ENCODE measurements around the gene PSMA2. TPM values are rescaled to one million over a fixed set of nuclear protein-coding genes. Genes with fewer than 3 reads are reported as not detected.
A peak's percentile ranks its signal among the peaks of the same experiment; 100 is the strongest.

PSMA2 gene
- total RNA-seq, 1 donor from 2014 or later, result 204 TPM

- peaks cover 48% of the 10 kb centered on the region for H3K4me1 Mint-ChIP-seq (ENCODE audit: low read depth)
- H3K27me3 Mint-ChIP-seq (ENCODE audit: low read depth), result no peaks in the 10 kb centered on the region
- peak overlapping the region; percentile 100 for H3K4me3 Mint-ChIP-seq (ENCODE audit: low read depth)
- H3K36me3 Mint-ChIP-seq (ENCODE audit: low read depth), result peaks cover 69% of the 10 kb centered on the region
- DNase-seq (ENCODE audit: low spot score), result no peak
- intact Hi-C loops (cut with micrococcal nuclease), result loop anchor here (1.0 to 10.0 kb wide), 5 partner anchors 21 to 906 kb away; partner anchors contain the start of gene C7orf25
- no peaks in the 10 kb centered on the region for H3K9me3 Mint-ChIP-seq
- peak overlapping the region; percentile 99 for H3K27ac Mint-ChIP-seq
Observed at GRCh38 chr7:42932811-42933591, 1.0 kb upstream of the PSMA2 start.

- Mint-ChIP-seq H3K27me3 (ENCODE audit: low read depth) (no peaks in the 10 kb centered on the region), H3K9me3 (no peaks in the 10 kb centered on the region), H3K4me1 (ENCODE audit: low read depth) (peaks cover 58% of the 10 kb centered on the region), H3K4me3 (ENCODE audit: low read depth) (peak overlapping the region; percentile 100), H3K27ac (peak overlapping the region; percentile 99), H3K36me3 (ENCODE audit: low read depth) (peaks cover 72% of the 10 kb centered on the region)
- intact Hi-C loops (cut with micrococcal nuclease), result loop anchor here (5.0 to 10.0 kb wide), 3 partner anchors 64 to 723 kb away; no protein-coding TSS in a partner anchor
- DNase-seq (ENCODE audit: low spot score), result no peak
Observed at GRCh38 chr7:42931447-42931833, 534 bp downstream of the PSMA2 start.

- no peak for DNase-seq (ENCODE audit: low spot score)
- H3K4me3 Mint-ChIP-seq (ENCODE audit: low read depth), result peak overlapping the region; percentile 100
- H3K9me3 Mint-ChIP-seq, result no peaks in the 10 kb centered on the region
- H3K36me3 Mint-ChIP-seq (ENCODE audit: low read depth), result peaks cover 71% of the 10 kb centered on the region
- intact Hi-C loops (cut with micrococcal nuclease), result loop anchor here (5.0 to 10.0 kb wide), 3 partner anchors 64 to 724 kb away; no protein-coding TSS in a partner anchor
- H3K27me3 Mint-ChIP-seq (ENCODE audit: low read depth), result no peaks in the 10 kb centered on the region
- peak overlapping the region; percentile 99 for H3K27ac Mint-ChIP-seq
- H3K4me1 Mint-ChIP-seq (ENCODE audit: low read depth), result peaks cover 55% of the 10 kb centered on the region
Observed at GRCh38 chr7:42930889-42931288, 1.1 kb downstream of the PSMA2 start.

DNA sequence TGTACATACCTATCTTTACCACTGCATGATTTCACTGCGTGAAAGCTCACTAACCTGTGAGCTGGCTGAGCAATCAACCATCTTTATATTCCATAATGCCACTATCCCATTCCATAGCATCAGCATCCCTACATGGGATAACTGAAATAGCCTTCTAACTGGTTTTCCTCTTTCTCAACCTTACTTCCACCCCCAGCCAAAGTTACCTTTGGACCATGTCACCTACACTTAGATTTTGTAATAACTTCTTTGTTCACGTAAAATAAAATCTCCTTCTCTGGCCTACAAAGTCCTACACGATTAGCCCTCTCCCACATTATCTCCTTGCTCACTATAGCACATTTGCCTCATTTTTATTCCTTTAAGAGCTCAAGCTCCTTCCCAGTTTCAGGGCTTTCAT, 2.5 kb downstream of the PSMA2 start:
- H3K27ac Mint-ChIP-seq, result no peak overlapping the region
- no peaks in the 10 kb centered on the region for H3K27me3 Mint-ChIP-seq (ENCODE audit: low read depth)
- H3K4me3 Mint-ChIP-seq (ENCODE audit: low read depth), result peak overlapping the region; percentile 54
- no peak for DNase-seq (ENCODE audit: low spot score)
- intact Hi-C loops (cut with micrococcal nuclease), result no loop called here
- H3K9me3 Mint-ChIP-seq, result no peaks in the 10 kb centered on the region
- peaks cover 71% of the 10 kb centered on the region for H3K36me3 Mint-ChIP-seq (ENCODE audit: low read depth)
- H3K4me1 Mint-ChIP-seq (ENCODE audit: low read depth), result peaks cover 57% of the 10 kb centered on the region

DNA sequence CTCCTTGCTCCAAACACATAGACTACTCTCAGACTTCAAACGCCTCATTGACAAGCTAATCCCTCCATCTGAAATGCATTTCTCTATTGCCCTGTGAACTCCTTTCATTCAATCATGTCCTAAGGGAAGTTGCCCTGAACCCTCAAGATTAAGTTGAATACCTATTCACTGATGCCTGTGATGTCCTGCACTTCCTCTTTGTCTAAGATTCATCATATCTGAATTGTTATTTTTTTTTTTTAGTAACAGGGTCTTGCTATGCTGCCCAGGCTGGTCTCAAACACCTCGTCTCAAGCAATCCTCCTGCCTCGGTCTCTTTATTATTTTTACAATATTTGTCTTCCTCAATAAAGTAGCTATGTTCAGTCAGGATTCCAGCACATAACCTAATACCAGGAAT, 3.2 kb downstream of the PSMA2 start:
- H3K9me3 Mint-ChIP-seq, result no peaks in the 10 kb centered on the region
- no peaks in the 10 kb centered on the region for H3K27me3 Mint-ChIP-seq (ENCODE audit: low read depth)
- peaks cover 72% of the 10 kb centered on the region for H3K36me3 Mint-ChIP-seq (ENCODE audit: low read depth)
- peak overlapping the region; percentile 6 for H3K27ac Mint-ChIP-seq
- H3K4me3 Mint-ChIP-seq (ENCODE audit: low read depth), result peak overlapping the region; percentile 0
- H3K4me1 Mint-ChIP-seq (ENCODE audit: low read depth), result peaks cover 54% of the 10 kb centered on the region
- DNase-seq (ENCODE audit: low spot score), result no peak
- intact Hi-C loops (cut with micrococcal nuclease), result no loop called here

GRCh38 chr7:42926204-42926603, 5.8 kb downstream of the PSMA2 start:
- H3K36me3 Mint-ChIP-seq (ENCODE audit: low read depth), result peaks cover 87% of the 10 kb centered on the region
- intact Hi-C loops (cut with micrococcal nuclease), result no loop called here
- H3K4me1 Mint-ChIP-seq (ENCODE audit: low read depth), result peaks cover 52% of the 10 kb centered on the region
- no peak for DNase-seq (ENCODE audit: low spot score)
- no peak overlapping the region for H3K4me3 Mint-ChIP-seq (ENCODE audit: low read depth)
- H3K27me3 Mint-ChIP-seq (ENCODE audit: low read depth), result no peaks in the 10 kb centered on the region
- no peaks in the 10 kb centered on the region for H3K9me3 Mint-ChIP-seq
- no peak overlapping the region for H3K27ac Mint-ChIP-seq

DNA sequence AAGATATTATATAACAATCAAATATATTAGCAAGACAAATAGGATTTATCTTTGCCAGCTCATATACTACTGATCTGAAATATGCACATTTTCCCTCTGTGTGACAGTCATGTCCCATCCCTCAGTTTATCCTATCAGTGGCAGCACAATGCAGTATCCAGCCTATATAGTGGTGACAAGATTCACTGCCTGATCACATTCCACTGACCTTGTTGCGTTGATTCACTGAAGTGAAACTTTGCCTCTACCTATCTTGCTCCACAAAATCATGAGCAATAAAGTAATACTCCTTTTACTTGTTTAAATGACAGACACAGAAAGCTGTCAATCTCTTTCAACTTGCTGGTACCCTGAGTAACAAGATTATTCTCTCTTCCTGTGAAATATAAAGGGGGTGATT, 6.3 kb downstream of the PSMA2 start:
- Mint-ChIP-seq H3K9me3 (no peaks in the 10 kb centered on the region), H3K27ac (no peak overlapping the region), H3K27me3 (ENCODE audit: low read depth) (no peaks in the 10 kb centered on the region), H3K4me1 (ENCODE audit: low read depth) (peaks cover 50% of the 10 kb centered on the region), H3K4me3 (ENCODE audit: low read depth) (no peak overlapping the region), H3K36me3 (ENCODE audit: low read depth) (peaks cover 87% of the 10 kb centered on the region)
- DNase-seq (ENCODE audit: low spot score), result no peak
- intact Hi-C loops (cut with micrococcal nuclease), result no loop called here

GRCh38 chr7:42924223-42924838, 7.6 kb downstream of the PSMA2 start:
- Mint-ChIP-seq H3K36me3 (ENCODE audit: low read depth) (peaks cover 88% of the 10 kb centered on the region), H3K9me3 (no peaks in the 10 kb centered on the region), H3K27ac (no peak overlapping the region), H3K4me3 (ENCODE audit: low read depth) (no peak overlapping the region), H3K4me1 (ENCODE audit: low read depth) (peaks cover 41% of the 10 kb centered on the region), H3K27me3 (ENCODE audit: low read depth) (no peaks in the 10 kb centered on the region)
- no peak for DNase-seq (ENCODE audit: low spot score)
- intact Hi-C loops (cut with micrococcal nuclease), result no loop called here

DNA sequence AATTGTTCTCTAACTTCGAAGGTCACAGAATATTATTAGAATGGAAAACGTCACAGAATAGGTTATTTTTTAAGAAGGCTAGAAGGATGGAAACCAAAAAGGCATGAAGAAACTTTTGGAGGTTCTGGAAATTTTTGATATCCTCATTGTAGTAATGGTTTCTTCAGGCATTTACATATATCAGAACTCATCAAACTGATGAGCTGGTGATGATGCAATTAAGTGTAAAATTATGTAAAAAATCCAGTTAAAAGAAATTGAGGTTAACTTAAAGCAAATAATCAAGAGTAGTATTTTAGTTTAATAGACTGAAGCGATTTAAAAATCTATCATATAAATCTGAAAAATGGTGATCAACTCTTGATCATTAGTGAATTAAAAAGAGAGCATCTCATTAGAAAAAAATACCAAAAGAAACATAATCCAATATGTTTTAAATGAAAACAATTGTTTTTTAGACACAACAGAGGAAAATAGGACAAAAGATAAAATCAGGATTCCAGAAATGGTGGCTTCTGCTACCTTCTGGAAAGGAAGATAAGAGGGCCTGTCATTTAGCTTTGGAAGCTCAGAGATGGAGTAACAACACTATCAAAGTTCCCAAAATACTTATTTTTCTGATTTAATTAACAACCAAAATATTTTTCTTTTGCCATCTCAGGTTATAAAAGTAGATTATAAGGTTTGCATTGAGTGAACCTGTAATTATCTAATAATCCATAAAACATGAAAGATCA, 9.8 kb downstream of the PSMA2 start:
- H3K9me3 Mint-ChIP-seq, result no peaks in the 10 kb centered on the region
- no peak overlapping the region for H3K27ac Mint-ChIP-seq
- intact Hi-C loops (cut with micrococcal nuclease), result no loop called here
- H3K4me1 Mint-ChIP-seq (ENCODE audit: low read depth), result peaks cover 25% of the 10 kb centered on the region
- no peak for DNase-seq (ENCODE audit: low spot score)
- peaks cover 92% of the 10 kb centered on the region for H3K36me3 Mint-ChIP-seq (ENCODE audit: low read depth)
- no peaks in the 10 kb centered on the region for H3K27me3 Mint-ChIP-seq (ENCODE audit: low read depth)
- H3K4me3 Mint-ChIP-seq (ENCODE audit: low read depth), result no peak overlapping the region

DNA sequence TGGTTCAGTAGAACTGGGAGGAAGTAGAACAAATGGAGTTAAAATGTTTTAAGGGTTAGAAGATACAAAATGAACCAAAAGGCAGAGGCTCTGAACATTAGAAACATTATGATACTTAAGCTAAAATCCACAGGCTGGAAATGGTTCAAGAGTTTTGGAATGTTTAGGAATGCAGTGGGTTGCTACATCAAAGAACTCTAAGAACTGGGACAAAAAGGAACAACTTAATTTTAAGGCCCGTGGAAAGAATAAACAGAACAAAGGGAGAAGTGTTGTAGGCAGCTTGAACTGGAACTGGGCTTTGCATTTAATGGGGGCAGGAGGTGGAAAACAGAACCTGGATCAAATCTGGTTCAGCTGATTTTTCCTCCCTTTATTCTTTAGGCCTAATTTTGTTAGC, 16.6 kb downstream of the PSMA2 start:
- Mint-ChIP-seq H3K4me1 (ENCODE audit: low read depth) (peaks cover 48% of the 10 kb centered on the region), H3K4me3 (ENCODE audit: low read depth) (no peak overlapping the region), H3K36me3 (ENCODE audit: low read depth) (peaks cover 68% of the 10 kb centered on the region), H3K9me3 (no peaks in the 10 kb centered on the region), H3K27me3 (ENCODE audit: low read depth) (no peaks in the 10 kb centered on the region), H3K27ac (peak overlapping the region; percentile 30)
- no peak for DNase-seq (ENCODE audit: low spot score)
- intact Hi-C loops (cut with micrococcal nuclease), result no loop called here

- H3K27ac Mint-ChIP-seq, result peak overlapping the region; percentile 83
- H3K36me3 Mint-ChIP-seq (ENCODE audit: low read depth), result peaks cover 69% of the 10 kb centered on the region
- H3K9me3 Mint-ChIP-seq, result no peaks in the 10 kb centered on the region
- intact Hi-C loops (cut with micrococcal nuclease), result no loop called here
- H3K27me3 Mint-ChIP-seq (ENCODE audit: low read depth), result no peaks in the 10 kb centered on the region
- H3K4me1 Mint-ChIP-seq (ENCODE audit: low read depth), result peaks cover 56% of the 10 kb centered on the region
- peak overlapping the region; percentile 46 for H3K4me3 Mint-ChIP-seq (ENCODE audit: low read depth)
- DNase-seq (ENCODE audit: low spot score), result no peak
Observed at GRCh38 chr7:42914421-42915045, 17.4 kb downstream of the PSMA2 start.

GRCh38 chr7:42914009-42914408, 18.0 kb downstream of the PSMA2 start:
- Mint-ChIP-seq H3K27ac (peak overlapping the region; percentile 83), H3K4me1 (ENCODE audit: low read depth) (peaks cover 61% of the 10 kb centered on the region), H3K36me3 (ENCODE audit: low read depth) (peaks cover 68% of the 10 kb centered on the region), H3K4me3 (ENCODE audit: low read depth) (peak overlapping the region; percentile 46), H3K9me3 (no peaks in the 10 kb centered on the region), H3K27me3 (ENCODE audit: low read depth) (no peaks in the 10 kb centered on the region)
- DNase-seq (ENCODE audit: low spot score), result no peak
- intact Hi-C loops (cut with micrococcal nuclease), result no loop called here
